Measurements from ENCODE around the gene PLEKHA1.

- TF ChIP-seq NFRKB (IDR thresholded peaks at IDR 0.05) (no peak), ELF4 (IDR thresholded peaks at IDR 0.05) (no peak), BHLHE40 (IDR thresholded peaks at IDR 0.05; ENCODE audit: borderline replicate concordance) (no peak)
Observed at GRCh38 chr10:122468307-122468925, 93.9 kb downstream of the PLEKHA1 start.
